Fibroblast of skin of right quadriceps (primary cell): ENCODE data around the gene CRADD.
"Not testable (repeated sequence)": the region's sequence is repeated elsewhere in the genome, so short reads cannot be mapped to it uniquely, and the experiment has no call there.

ENCODE experiments used
- DNase-seq: peaks from one replicate; pipeline ENCODE4 v3.0.0-alpha.2; 2013

The CRADD gene

DNA sequence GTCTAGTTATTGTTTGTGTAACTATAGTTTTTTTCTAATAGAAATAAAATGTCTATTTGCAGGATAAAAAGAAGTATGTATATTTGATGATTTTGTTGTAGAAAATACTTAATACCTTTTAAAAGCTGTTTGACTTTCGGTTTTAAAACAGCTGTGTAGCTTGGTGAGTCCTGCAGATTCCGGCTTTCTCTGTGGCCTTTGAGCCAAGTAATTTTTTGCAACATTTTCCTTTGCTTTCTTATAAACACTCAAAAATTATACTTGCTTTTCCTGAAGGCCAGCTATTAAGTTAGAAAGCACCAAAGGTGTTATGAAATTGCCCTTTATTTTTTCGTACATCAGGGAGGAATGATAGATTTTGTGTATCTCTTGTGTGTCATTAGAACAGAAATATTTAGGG is 63.6 kb downstream of the CRADD start:
- no peak for DNase-seq

DNA sequence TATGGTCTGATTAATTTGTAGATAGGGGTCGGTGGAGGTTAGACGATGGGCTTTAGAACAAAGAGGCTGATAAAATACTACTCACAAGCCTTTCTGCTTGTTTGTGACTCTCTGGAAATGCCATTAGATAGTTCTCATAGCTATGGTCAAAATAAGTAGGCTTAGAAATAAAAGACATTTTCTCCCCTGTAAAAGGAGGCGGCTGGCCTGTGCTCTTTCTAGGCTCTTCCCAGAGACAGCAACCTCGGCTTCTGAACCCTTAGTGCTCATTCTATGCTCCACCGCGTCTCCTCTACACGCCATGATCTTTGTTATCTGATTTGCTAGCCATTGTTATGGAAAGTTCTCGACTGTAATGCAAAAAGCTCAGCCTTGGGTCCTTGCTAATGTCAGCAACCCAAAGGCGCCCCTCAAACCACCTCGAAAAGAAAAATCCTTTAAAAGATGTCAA is 64.5 kb downstream of the CRADD start:
- no peak for DNase-seq

DNA sequence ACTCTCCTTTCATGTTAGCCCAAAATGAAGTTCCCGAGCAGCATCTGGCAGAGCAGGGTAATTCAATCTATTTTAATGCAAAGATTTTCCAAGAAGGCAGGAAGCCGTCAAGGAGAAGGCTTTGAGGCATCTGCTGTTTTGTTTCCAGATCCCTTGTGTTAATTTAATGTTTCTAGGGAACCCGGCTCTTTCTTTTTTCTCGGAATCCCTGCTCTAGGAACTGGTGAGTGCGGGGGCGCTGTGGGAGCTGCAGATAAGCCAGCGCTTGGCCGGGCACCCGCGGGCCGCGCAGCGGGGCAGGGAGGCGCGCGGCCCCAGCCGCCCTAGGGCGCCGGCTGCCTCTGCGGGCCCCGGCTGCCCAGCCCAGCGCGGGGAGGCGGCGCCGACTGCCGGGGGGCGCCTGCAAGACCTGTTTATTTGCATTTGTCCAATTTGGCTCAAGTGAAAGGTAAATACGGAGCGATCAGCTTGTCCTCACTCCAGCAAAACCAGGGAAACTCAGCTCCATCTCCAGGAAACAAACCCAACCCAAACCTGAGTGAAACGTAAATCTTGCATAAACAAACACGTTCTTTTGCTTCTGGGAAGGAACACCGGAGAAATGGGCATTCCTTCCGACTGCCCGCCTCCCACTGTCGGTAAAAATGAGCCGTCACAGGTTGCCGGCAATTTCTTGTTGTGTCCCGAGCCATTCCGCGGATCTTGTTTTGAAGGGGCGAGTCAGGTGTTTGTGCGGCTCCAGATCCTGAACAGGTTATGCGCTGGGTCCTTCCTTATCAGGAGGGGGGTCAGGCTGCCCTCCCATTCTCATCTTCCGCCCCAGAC is 65.1 kb downstream of the CRADD start:
- peak; percentile 73 for DNase-seq

DNA sequence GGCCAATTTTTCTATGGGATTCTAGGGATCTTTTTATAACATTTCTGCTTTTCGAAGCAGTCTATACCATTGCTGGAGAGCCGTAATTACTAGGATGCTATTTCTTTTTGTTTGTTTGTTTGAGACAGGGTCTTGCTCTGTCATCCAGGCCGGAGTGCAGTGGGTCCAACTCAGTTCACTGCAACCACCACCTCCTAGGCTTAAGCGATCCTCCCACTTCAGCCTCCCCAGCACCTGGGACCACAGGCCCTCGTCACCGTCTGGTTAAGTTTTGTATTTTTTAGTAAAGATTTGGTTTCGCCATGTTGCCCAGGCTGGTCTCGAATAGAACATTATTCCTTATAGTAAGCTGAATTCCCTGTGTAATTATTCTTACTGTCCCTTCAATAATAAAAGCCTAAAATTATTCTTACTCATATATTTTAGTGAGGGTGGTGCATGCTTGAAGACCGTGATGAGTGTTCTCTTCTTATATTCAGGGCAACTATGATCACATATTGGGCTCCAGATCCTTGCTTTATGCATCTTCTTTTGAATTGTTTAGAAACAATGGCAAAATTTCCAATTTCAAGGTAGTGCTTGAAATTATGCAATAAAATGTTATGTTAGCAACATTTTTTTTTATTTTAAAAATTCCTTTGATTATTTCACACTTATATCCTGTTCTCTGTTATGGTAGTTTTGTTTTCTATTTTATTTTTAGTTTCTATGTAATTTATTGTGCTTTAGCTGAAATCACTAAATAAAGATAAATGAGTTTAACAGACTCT is 66.2 kb downstream of the CRADD start:
- no peak for DNase-seq

DNA sequence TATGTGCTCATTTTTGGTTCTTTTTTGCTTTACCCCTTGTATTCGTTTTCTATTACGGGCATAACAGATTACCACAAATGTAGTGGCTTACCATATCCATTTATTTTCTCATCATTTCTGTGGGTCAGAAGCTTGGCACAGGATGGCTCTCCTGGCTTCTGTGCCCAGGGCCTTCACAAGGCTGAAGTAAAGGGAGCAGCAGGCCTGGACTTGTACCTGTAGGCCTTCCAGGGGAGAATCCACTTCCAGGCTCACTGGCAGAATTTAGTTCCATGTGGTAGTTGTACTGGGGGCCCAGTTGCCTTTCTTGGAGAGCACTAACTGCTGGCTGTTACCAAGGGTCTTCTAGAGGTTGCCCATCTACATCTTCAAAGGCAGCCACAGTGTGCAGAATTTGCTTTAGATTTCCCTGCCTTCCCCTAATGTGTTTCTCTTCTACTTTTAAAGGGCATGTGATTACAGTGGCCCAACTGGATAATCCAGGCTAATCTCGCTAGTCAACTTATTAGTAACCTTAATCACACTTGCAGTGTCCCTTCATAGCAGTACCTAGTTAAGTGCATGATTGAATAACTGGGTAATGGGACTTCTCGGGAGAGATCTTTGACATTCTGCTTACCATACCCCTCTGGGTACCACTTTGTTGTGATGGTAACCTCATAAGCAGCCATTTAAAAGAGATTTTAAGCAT is 67.0 kb downstream of the CRADD start:
- DNase-seq = no peak

DNA sequence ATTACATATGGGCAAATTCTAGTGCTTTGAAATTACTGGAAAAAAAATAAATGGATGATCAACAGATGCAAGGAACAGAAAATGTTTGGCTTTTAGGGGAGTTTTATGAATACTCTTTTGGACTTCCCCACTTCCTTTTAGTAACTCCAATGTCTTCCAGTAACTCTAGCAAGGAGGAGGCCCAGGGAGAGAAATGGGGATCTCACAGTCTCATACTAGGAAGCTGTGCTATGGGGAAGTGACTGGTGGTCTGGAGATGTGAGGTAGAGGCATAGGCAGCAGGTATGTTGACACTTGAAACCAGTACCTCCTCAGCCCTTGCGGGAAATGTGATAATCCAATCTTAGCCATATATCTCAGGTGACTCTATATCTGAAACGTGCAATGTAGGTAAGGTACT is 68.1 kb downstream of the CRADD start:
- no peak for DNase-seq

DNA sequence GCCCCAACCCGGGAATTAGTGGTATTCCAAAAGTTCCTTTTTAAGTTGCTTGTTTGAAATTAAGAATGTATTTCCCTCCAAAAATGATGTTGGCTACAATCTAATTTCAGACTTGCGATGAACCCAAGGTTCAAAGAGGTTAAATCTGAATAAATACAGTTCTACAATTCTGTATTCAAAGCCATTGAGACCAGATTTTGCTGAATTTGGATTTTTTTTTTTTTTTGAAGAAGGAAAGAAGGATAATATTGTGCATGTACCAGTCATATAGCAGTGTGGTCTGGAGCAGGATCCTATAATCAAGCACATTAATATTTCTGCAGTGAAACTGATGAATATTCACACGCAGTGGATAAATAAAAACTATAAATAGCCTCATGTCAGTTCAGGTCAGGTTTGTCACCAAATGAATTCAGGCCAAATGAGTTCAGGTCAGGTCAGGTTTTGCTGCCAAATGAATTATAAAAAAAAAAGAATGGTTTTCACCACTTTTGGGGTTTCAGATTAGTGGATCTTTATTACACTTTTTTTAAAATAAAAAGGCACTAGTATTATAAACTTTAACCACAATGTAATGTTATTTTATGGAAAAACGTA is 69.5 kb downstream of the CRADD start:
- no peak for DNase-seq

DNA sequence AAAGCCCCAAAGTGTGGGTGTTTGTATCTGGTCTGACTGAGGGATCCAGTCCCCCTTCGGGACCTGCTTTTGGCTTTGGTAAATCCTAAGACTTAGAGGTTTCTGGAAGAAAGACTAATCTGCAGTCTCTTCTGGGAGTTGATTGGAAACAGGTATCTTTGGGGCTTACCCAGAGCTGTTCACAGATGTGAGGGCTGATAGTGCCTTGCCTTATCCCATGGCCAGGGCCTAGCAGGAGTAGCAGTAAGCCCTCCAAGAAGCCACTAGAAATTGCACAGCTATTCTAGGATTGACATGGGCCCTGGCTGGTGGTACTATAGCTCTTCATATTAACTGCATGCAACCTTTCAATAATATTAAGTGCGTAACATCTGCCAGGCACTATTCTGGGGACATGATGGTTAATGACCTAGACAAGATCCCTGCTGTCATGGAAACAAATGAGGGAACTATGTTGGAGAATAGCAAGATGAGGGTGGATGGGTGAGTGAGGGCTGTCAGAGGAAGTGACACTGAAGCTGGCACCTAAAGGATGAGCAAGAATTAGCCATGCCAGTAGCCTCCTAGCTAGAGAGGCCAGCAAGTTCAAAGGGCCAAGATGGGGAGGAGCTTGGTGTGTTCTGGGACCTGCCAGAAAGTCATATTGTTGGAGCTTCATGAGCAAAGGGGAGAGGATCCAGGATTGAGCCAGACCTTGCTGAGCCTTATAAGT is 71.7 kb downstream of the CRADD start:
- no peak for DNase-seq

DNA sequence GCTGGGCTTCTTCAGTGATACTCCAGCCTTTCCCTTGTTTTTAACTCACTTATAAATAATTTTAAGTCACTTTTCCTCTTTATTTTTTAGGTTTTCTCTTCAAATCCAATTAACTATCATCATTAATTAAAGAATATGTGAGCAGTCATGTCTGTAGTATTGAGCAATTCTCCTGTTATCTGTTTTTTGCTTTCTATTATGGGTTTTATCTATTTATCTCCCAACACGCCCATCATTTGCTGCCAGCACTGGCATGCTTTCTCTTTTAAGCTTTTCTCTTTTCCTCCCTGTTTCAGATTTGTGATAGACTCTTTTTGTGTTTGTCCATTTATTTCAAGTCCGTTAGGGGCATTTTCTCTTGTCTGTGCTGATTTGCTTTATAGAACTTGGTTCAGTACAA is 72.3 kb downstream of the CRADD start:
- DNase-seq = no peak

DNA sequence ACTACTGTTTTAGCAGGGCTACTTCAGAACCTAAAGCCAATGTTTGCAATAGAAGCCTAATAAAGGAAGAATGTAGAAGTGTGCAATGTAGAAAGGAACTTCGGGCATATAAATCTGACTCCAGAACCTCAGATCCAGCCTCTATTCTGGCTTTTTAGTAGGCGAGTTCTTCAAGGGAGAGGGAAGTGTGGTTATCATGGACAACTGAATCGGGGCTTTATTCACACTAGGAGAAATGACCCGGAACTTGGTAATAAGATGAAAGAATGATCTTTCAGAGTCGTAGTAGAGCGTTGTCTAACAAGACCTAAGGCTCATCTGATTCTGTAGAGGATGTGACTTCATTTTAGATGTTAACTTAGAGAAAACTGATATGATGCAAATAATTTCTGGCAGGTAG is 72.9 kb downstream of the CRADD start:
- no peak for DNase-seq

DNA sequence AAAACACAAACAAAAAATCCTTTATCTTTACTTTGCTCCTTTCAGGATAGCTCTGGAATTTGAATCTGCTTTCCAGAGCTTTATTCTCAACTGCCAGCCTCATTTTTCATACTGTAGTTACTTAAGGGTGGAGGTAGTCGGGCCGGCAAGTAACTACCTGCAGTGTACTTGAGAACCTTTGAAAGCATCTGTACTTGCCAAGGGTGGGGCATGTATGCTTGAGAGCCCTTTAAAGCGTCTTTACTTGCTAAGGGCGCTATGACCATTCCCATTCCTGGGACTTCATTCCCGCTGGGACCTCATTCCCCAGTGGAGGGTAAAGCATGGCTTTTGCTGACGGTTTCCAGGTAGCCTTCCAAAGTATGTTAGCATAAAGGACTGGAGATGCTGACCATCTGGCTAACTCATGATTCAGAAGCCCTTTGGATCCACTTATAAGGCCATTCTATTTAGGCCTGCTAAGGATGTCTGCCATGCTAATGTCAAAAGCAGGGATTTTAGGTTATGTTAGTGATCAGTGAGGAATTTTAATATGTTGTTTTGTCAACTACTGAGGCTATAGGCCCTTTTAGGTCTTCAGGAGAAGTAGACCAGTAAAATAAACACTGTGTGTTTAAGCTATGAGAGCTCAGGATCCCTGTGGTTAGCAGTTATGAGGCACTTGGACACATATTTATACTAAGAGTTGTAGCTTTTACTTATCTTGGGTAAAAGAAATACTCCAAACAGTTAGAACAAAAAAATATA is 74.9 kb downstream of the CRADD start:
- DNase-seq = peak; percentile 58

DNA sequence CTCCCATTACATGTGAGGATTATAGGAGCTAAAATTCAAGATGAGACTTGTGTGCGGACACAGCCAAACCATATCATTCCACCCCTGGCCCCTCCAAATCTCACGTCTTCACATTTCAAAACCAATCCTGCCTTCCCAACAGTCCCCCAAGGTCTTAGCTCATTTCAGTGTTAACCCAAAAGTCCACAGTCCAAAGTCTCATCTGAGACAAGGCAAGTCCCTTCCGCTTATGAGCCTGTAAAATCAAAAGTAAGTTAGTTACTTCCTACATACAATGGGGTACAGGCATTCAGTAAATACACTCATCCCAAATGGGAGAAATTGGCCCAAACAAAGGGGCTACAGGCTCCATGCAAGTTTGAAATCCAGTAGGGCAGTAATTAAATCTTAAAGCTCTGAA is 76.1 kb downstream of the CRADD start:
- no peak for DNase-seq

DNA sequence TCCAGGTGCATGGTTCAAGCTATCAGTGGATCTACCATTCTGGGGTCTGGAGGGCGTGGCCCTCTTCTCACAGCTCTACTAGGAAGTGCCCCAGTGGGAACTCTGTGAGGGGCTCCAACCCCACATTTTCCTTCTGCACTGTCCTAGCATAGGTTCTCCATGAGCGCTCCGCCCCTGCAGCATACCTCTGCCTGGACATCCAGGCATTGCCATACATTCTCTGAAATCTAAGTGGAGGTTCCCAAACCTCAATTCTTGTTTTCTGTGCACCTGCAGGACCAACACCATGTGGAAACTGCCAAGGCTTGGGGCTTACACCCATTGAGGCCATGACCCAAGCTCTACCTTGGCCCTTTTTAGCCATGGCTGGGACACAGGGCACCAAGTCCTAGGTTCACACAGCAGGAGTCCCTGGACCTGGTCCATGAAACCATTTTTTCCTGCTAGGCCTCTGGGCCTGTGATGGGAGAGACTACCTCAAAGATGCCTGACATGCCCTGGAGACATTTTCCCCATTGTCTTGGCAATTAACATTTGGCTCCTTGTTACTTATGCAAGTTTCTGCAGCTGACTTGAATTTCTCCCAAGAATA is 76.8 kb downstream of the CRADD start:
- no peak for DNase-seq

DNA sequence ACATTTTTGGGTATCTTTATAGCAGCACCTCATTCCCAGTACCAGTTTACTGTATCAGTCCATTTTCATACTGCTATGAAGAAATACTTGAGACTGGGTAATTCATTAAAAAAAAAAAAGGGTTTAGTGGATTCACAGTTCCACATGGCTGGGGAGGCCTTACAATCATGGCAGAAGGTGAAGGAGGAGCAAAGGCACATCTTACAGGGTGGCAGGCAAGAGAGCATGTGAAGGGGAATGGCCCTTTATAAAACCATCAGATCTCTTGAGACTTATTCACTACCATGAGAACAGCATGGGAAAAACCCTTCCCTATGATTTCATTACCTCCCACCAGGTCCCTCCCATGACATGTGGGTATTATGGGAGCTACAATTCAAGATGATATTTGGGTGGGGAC is 77.7 kb downstream of the CRADD start:
- not testable (repeated sequence) for DNase-seq

DNA sequence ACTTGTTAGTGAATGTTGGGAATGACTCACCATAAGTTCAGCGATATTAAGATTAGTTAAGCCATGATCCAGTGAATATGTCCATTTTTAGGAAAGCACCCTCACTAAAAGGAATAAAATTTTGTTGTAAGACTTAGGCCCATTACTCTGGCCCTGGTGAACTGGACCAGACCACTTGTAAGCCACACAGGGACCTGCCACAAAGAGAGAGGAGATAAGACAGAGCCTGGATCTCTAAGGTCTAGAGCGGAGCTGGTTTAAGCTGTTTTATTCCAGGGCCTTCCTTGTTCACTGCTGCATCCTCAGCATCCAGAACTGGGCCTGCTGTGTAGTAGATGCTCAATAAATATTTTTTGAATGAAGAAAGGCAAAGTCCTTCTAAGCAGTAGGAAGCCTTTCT is 79.1 kb downstream of the CRADD start:
- DNase-seq = no peak

DNA sequence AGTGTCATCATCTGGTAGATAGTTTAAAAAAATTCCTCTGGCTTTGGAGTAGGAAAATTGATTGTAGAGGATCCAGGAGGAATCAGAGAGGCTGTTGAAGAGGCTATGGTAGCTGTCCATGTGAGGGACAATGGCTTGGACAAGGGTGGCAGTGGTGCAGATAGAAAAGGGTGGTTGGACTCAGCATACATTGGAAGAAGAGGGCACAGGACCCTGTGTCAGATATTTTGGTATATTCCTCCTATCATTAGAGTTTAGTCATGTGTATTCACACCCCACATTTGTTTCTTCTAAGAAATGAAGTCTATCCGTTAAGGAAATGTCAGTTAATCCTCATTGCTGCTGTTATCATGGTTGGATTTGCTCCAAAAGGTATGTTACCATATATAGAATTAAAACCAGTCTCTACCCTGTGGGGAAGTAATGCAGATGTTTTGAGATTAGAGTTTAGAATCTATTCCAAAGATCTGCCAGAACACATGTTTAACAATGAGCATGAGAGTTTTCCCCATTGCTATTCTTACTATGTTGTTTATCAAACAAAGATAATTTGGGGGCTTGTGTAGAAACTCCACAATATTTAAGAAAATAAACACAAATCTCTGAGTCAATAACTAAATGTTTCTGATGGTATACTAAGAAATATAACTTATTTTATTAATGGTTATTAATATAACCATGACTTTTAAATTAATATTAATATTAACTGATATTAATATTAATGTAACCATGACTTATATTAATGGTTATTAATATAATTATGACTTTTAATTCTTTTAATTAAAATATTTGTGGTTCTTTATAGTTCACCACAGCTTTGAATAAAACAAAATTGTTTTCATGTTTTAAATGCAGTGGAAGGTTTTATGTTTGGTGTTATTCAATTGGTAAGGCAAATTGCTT is 80.9 kb downstream of the CRADD start:
- no peak for DNase-seq

DNA sequence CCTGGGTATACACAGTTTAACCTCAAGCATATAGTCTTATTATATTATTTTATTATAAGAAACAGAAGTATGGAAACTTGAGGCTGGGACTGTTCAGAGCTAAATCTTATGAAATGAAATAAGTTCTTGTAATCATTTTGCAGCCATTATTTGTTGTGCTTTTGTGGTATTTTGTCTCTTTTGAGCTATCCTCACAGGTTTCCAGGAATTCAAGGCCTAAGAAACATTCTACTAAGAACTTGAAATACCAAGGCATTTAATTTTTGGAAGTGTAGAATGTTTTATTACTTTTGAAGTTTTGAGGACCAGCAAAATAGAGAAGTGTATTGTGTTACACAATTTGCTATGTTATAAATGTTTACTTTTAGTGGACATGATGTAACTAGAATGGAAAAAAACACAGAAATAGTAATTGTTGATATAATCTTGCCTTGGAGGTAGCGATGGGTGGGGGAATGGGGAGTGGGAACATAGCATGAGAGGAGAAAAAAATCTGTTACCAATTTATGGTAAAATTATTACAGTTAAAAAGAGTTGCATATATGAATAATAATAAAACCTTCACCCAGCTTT is 81.7 kb downstream of the CRADD start:
- DNase-seq = no peak

DNA sequence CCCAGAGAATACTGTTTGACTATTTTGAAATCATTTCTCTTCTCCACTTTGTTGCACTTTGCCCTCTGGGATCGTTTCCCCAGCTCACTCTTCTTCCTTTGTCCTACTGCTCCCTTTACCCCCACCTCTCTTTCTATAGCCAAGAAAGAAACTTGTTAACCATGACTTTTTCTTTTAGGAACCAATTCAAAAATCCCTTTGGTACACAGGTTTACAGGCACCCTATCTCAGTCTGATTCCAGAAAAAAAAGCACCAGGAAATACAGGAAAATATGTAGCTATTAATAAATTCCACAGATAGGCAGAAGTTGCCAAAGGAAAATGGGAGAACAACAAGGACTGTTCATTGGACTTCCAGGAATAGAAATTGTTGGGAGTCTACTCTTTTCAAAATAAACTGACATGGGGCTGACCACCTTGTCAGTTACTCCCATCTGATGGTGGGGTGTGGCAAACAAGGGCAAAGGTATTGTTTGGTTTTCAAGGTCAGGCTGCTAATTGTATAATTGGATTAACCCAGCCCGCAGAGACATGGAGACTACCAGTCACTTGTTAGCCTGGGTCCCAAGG is 82.4 kb downstream of the CRADD start:
- DNase-seq = no peak

DNA sequence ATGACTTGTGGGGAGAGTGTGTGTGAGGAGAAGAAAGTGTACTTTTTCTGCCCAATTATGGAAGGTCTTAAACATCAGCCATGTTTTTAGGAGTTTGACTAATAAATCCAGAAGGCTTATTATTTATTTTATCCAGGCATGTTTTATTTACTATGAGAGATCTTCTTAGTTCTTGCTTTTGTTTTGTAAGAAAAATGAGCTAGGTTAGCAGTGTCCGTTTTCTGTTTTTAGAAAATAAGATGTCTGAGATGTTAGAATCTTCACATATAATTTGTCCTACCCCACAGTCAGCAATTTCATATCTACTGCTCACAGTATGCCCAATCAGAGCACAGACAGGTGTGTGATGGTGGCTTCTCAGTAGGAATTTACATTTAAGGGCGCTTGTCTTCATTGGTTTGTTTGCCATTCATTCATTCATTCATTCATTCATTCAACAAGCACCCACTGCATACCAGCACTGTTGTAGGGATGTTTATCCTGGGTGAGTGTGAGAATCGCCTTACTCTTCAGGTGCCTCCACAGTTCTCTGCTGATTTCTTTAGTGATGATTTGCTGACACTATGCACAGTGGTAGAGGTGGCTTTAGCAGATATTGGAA is 83.2 kb downstream of the CRADD start:
- DNase-seq = no peak
